NCI-H226 (cell line): ENCODE data around the gene MOCS3.
"Not testable (repeated sequence)": the region's sequence is repeated elsewhere in the genome, so short reads cannot be mapped to it uniquely, and the experiment has no call there.

ENCODE experiments used
- DNase-seq: peaks from one replicate; pipeline ENCODE4 v3.0.0-alpha.2; 2015

The MOCS3 gene

GRCh38 chr20:50932016-50932485 is 26.6 kb upstream of the MOCS3 start:
- no peak for DNase-seq

- no peak for DNase-seq
These were observed 25.8 kb upstream of the MOCS3 start for GRCh38 chr20:50932691-50933280.

GRCh38 chr20:50933589-50933988 is 25.0 kb upstream of the MOCS3 start:
- DNase-seq = no peak

- DNase-seq = no peak
These were observed 15.5 kb upstream of the MOCS3 start for GRCh38 chr20:50943069-50943468.

GRCh38 chr20:50948132-50948785 is 10.4 kb upstream of the MOCS3 start:
- no peak for DNase-seq

GRCh38 chr20:50953196-50953595 is 5.4 kb upstream of the MOCS3 start:
- no peak for DNase-seq

GRCh38 chr20:50953821-50954220 is 4.8 kb upstream of the MOCS3 start:
- DNase-seq = no peak

- no peak for DNase-seq
These were observed 1.3 kb upstream of the MOCS3 start for GRCh38 chr20:50957276-50957675.

GRCh38 chr20:50957798-50958614 is 612 bp upstream of the MOCS3 start, which contains the start of gene DPM1:
DPM1 (minus strand) TSS chr20:50958532; CDS start chr20:50958523, 9 bp downstream.
- DNase-seq = peak; percentile 72

GRCh38 chr20:50959543-50960126 is 1.0 kb downstream of the MOCS3 start:
- DNase-seq = no peak

GRCh38 chr20:50967586-50967985 is 9.0 kb downstream of the MOCS3 start:
- DNase-seq = no peak

GRCh38 chr20:50968289-50968688 is 9.7 kb downstream of the MOCS3 start:
- no peak for DNase-seq

GRCh38 chr20:50969435-50969834 is 10.8 kb downstream of the MOCS3 start:
- no peak for DNase-seq

GRCh38 chr20:50969912-50970311 is 11.3 kb downstream of the MOCS3 start:
- no peak for DNase-seq

GRCh38 chr20:50975701-50976330 is 17.2 kb downstream of the MOCS3 start:
- no peak for DNase-seq

GRCh38 chr20:50977066-50978021 is 18.7 kb downstream of the MOCS3 start:
- DNase-seq = no peak

- DNase-seq = not testable (repeated sequence)
These were observed 19.9 kb downstream of the MOCS3 start for GRCh38 chr20:50978533-50978932.

GRCh38 chr20:50980071-50980681 is 21.6 kb downstream of the MOCS3 start:
- peak; percentile 98 for DNase-seq

- DNase-seq = peak; percentile 23
These were observed 22.5 kb downstream of the MOCS3 start for GRCh38 chr20:50980851-50981713.

GRCh38 chr20:50981714-50982048 is 23.1 kb downstream of the MOCS3 start:
- DNase-seq = no peak
